NOMO-1 treated with DMSO at 0.1 percent for 48 hours (cell line): Measurements from ENCODE around the gene CDK5R2.

Source experiments
- DNase-seq: peaks from one replicate; lab custom pipeline; 2025; ENCODE audit not compliant: unreplicated experiment; lab: John Stamatoyannopoulos, UW

CDK5R2 gene

GRCh38 chr2:218986148-218986761 is 26.8 kb downstream of the CDK5R2 start:
- DNase-seq = no peak

- no peak for DNase-seq
Measured at GRCh38 chr2:218988164-218988563, 28.7 kb downstream of the CDK5R2 start.

- no peak for DNase-seq
Measured at GRCh38 chr2:218988650-218989049, 29.2 kb downstream of the CDK5R2 start.

GRCh38 chr2:218990052-218990451 is 30.6 kb downstream of the CDK5R2 start:
- DNase-seq = no peak

- DNase-seq = no peak
Measured at GRCh38 chr2:218990612-218991011, 31.1 kb downstream of the CDK5R2 start.

GRCh38 chr2:218991674-218992168 is 32.3 kb downstream of the CDK5R2 start:
- no peak for DNase-seq

- no peak for DNase-seq
Measured at GRCh38 chr2:218992196-218992595, 32.7 kb downstream of the CDK5R2 start.

- DNase-seq = no peak
Measured at GRCh38 chr2:218992703-218993344, 33.4 kb downstream of the CDK5R2 start.

- DNase-seq = no peak
Measured at GRCh38 chr2:218993345-218994315, 34.2 kb downstream of the CDK5R2 start, which contains the start of gene CRYBA2. TSS of gene CRYBA2 (minus strand) at chr2:218993422. CDS start at chr2:218993176, 246 bp downstream.

GRCh38 chr2:218995561-218995960 is 36.1 kb downstream of the CDK5R2 start:
- DNase-seq = no peak

- peak; percentile 70 for DNase-seq
Measured at GRCh38 chr2:218995972-218996711, 36.7 kb downstream of the CDK5R2 start.

GRCh38 chr2:218996937-218997336 is 37.5 kb downstream of the CDK5R2 start:
- DNase-seq = no peak

- DNase-seq = no peak
Measured at GRCh38 chr2:218997731-218998130, 38.3 kb downstream of the CDK5R2 start.

- no peak for DNase-seq
Measured at GRCh38 chr2:218998414-218999002, 39.0 kb downstream of the CDK5R2 start.

GRCh38 chr2:218999021-218999880 is 39.8 kb downstream of the CDK5R2 start:
- no peak for DNase-seq

GRCh38 chr2:218999881-219000568 is 40.6 kb downstream of the CDK5R2 start:
- no peak for DNase-seq

- no peak for DNase-seq
Measured at GRCh38 chr2:219000569-219000960, 41.1 kb downstream of the CDK5R2 start.

- no peak for DNase-seq
Measured at GRCh38 chr2:219001100-219001576, 41.7 kb downstream of the CDK5R2 start.
